ENCODE data around the gene CSNK2A1. TPM values are rescaled to one million over a fixed set of nuclear protein-coding genes. Genes with fewer than 3 reads are reported as not detected.
A peak's percentile ranks its signal among the peaks of the same experiment; 100 is the strongest.

Gene CSNK2A1
- total RNA-seq, 1 experiment from 2014 or later, result 269 TPM

GRCh38 chr20:564192-564591, 20.6 kb upstream of the CSNK2A1 start:
- DNase-seq (ENCODE audit: low read depth), result no peak

- no peak for DNase-seq (ENCODE audit: low read depth)
These were observed 19.6 kb upstream of the CSNK2A1 start for GRCh38 chr20:563187-563586.

- no peak for DNase-seq (ENCODE audit: low read depth)
These were observed 18.8 kb upstream of the CSNK2A1 start for GRCh38 chr20:562232-562897.

GRCh38 chr20:561437-562231, 18.0 kb upstream of the CSNK2A1 start:
- DNase-seq (ENCODE audit: low read depth), result peak; percentile 78

GRCh38 chr20:560680-561079, 17.1 kb upstream of the CSNK2A1 start:
- no peak for DNase-seq (ENCODE audit: low read depth)

GRCh38 chr20:558117-558516, 14.5 kb upstream of the CSNK2A1 start:
- DNase-seq (ENCODE audit: low read depth), result peak; percentile 50

GRCh38 chr20:556984-557383, 13.4 kb upstream of the CSNK2A1 start:
- DNase-seq (ENCODE audit: low read depth), result no peak

- DNase-seq (ENCODE audit: low read depth), result peak; percentile 39
These were observed 12.4 kb upstream of the CSNK2A1 start for GRCh38 chr20:555976-556385.

- DNase-seq (ENCODE audit: low read depth), result no peak
These were observed 7.0 kb upstream of the CSNK2A1 start for GRCh38 chr20:550611-551010.

GRCh38 chr20:549722-550496, 6.3 kb upstream of the CSNK2A1 start:
- DNase-seq (ENCODE audit: low read depth), result no peak

- DNase-seq (ENCODE audit: low read depth), result no peak
These were observed 5.3 kb upstream of the CSNK2A1 start for GRCh38 chr20:548906-549305.

GRCh38 chr20:547394-547793, 3.8 kb upstream of the CSNK2A1 start:
- DNase-seq (ENCODE audit: low read depth), result no peak

- no peak for DNase-seq (ENCODE audit: low read depth)
These were observed 2.8 kb upstream of the CSNK2A1 start for GRCh38 chr20:546353-546752.

- no peak for DNase-seq (ENCODE audit: low read depth)
These were observed 649 bp upstream of the CSNK2A1 start for GRCh38 chr20:544153-544725.

- DNase-seq (ENCODE audit: low read depth), result no peak
These were observed 717 bp downstream of the CSNK2A1 start for GRCh38 chr20:542777-543368.

GRCh38 chr20:540391-541201, 3.0 kb downstream of the CSNK2A1 start:
- DNase-seq (ENCODE audit: low read depth), result no peak

- peak; percentile 72 for DNase-seq (ENCODE audit: low read depth)
These were observed 3.7 kb downstream of the CSNK2A1 start for GRCh38 chr20:539848-540247.

GRCh38 chr20:539191-539590, 4.4 kb downstream of the CSNK2A1 start:
- DNase-seq (ENCODE audit: low read depth), result no peak

GRCh38 chr20:537983-538382, 5.6 kb downstream of the CSNK2A1 start:
- DNase-seq (ENCODE audit: low read depth), result no peak

- no peak for DNase-seq (ENCODE audit: low read depth)
These were observed 7.1 kb downstream of the CSNK2A1 start for GRCh38 chr20:536426-537010.

GRCh38 chr20:535958-536357, 7.6 kb downstream of the CSNK2A1 start:
- peak; percentile 42 for DNase-seq (ENCODE audit: low read depth)
